ENCODE measurements around the gene STAT6.

Gene STAT6

GRCh38 chr12:57141249-57141648 lies 30.1 kb upstream of the STAT6 start:
- no peaks in the 10 kb centered on the region for H3K27me3 ChIP-seq (ENCODE audit: insufficient read depth, poor library complexity, severe bottlenecking)
- DNase-seq (ENCODE audit: low spot score) = no peak
- no peak overlapping the region for H3K27ac ChIP-seq (ENCODE audit: poor library complexity, severe bottlenecking)
- H3K4me1 ChIP-seq (ENCODE audit: insufficient read depth, poor library complexity, severe bottlenecking) = no peaks in the 10 kb centered on the region
- H3K4me3 ChIP-seq (ENCODE audit: severe bottlenecking) = no peak overlapping the region
- ATAC-seq (ENCODE audit: low read depth) = no peak
- peaks cover 30% of the 10 kb centered on the region for H3K36me3 ChIP-seq (ENCODE audit: low read depth)
- no peaks in the 10 kb centered on the region for H3K9me3 ChIP-seq (ENCODE audit: severe bottlenecking)
- TF ChIP-seq CTCF (IDR thresholded peaks at IDR 0.05; ENCODE audit: poor library complexity, severe bottlenecking) = no peak

DNA sequence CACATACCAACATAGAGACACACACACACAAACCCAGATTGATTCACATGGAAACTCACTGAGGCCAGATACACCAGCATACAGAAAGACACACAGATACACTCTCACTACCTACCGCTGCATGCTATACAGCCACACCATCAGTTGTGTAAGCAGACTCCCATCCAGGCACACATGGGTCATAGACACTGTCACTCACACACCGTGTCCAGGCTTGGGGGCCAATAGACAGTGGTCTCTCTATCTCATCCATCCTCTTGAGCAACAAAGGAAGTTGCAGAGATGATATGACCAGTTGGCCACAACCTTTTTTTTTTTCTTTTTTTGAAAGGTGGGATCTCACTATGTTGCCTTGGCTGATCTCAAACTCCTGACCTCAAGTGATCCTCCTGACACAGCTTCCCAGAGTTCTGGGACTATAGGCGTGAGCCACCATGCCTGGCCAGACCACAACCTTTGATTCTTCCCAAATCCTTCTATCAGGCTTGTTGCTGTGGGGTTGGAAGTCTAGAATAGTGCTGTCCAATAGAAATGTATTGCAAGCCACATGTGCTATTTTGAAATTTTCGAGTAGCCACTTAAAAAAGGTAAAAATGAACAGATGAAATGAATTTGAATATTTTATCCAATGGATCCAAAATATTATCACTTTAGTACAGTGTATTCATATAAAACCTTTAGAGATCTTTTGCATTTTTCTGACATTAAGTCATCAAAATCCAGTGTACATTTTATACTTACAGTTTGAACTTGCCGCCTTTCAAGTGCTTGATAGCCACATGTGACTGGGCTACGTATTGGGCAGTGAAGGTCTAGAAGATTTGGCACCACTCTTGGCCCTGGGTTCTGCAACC lies 28.9 kb upstream of the STAT6 start:
- H3K4me3 ChIP-seq (ENCODE audit: severe bottlenecking) = no peak overlapping the region
- no peaks in the 10 kb centered on the region for H3K4me1 ChIP-seq (ENCODE audit: insufficient read depth, poor library complexity, severe bottlenecking)
- ATAC-seq (ENCODE audit: low read depth) = no peak
- no peak for TF ChIP-seq CTCF (IDR thresholded peaks at IDR 0.05; ENCODE audit: poor library complexity, severe bottlenecking)
- peaks cover 28% of the 10 kb centered on the region for H3K36me3 ChIP-seq (ENCODE audit: low read depth)
- no peaks in the 10 kb centered on the region for H3K9me3 ChIP-seq (ENCODE audit: severe bottlenecking)
- H3K27ac ChIP-seq (ENCODE audit: poor library complexity, severe bottlenecking) = no peak overlapping the region
- DNase-seq (ENCODE audit: low spot score) = no peak
- no peaks in the 10 kb centered on the region for H3K27me3 ChIP-seq (ENCODE audit: insufficient read depth, poor library complexity, severe bottlenecking)

DNA sequence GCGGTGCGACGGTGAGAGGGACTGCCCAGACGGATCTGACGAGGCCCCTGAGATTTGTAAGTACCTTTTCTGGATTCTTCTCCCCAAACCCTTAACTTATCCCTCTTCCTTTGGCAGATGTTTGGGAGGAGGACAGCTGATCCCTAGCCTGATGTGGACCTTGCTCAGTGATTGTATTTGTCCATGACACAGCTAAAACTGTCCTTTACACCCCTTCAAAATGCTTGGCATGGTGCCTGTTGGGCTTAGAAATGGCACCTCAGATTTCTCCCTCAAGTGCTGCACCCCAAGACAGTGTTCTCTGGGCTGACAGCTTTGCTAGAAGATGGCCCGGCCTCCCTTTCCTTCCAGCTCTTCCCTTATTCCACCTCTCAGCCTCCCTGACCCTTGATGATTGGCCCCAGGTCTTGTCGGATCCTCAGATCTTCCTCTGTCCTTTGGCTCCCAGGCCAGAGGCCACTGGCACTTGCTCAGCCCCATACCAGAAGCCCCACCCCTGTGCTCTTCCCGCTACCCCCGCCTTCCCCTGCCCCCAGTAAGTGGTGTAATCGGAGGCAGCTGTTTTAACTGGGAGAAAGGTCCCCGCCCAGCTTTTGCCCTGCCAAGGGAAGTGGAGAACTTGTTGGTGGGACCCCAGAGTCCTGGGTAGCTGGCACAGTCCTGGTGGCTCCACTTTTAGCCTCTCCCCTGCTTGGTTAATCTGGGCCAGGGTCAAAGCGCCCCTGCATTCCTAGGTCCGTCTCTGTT lies 27.5 kb upstream of the STAT6 start:
- H3K4me3 ChIP-seq (ENCODE audit: severe bottlenecking) = no peak overlapping the region
- DNase-seq (ENCODE audit: low spot score) (no peak), ATAC-seq (ENCODE audit: low read depth) (no peak)
- no peak overlapping the region for H3K27ac ChIP-seq (ENCODE audit: poor library complexity, severe bottlenecking)
- peaks cover 16% of the 10 kb centered on the region; the same call in 1 of the 2 replicates for H3K36me3 ChIP-seq (ENCODE audit: low read depth)
- no peaks in the 10 kb centered on the region for H3K27me3 ChIP-seq (ENCODE audit: insufficient read depth, poor library complexity, severe bottlenecking)
- no peak for TF ChIP-seq CTCF (IDR thresholded peaks at IDR 0.05; ENCODE audit: poor library complexity, severe bottlenecking)
- H3K9me3 ChIP-seq (ENCODE audit: severe bottlenecking) = no peaks in the 10 kb centered on the region
- no peaks in the 10 kb centered on the region for H3K4me1 ChIP-seq (ENCODE audit: insufficient read depth, poor library complexity, severe bottlenecking)

GRCh38 chr12:57135527-57136326 lies 24.6 kb upstream of the STAT6 start:
- H3K9me3 ChIP-seq (ENCODE audit: severe bottlenecking) = no peaks in the 10 kb centered on the region
- ATAC-seq (ENCODE audit: low read depth) = no peak
- no peaks in the 10 kb centered on the region for H3K27me3 ChIP-seq (ENCODE audit: insufficient read depth, poor library complexity, severe bottlenecking)
- TF ChIP-seq CTCF (IDR thresholded peaks at IDR 0.05; ENCODE audit: poor library complexity, severe bottlenecking) = no peak
- H3K36me3 ChIP-seq (ENCODE audit: low read depth) = 0 out of 2 replicates have a peak, but pooled peaks cover 10% of the 10 kb centered on the region
- no peak overlapping the region for H3K27ac ChIP-seq (ENCODE audit: poor library complexity, severe bottlenecking)
- H3K4me3 ChIP-seq (ENCODE audit: severe bottlenecking) = no peak overlapping the region
- DNase-seq (ENCODE audit: low spot score) = no peak
- no peaks in the 10 kb centered on the region for H3K4me1 ChIP-seq (ENCODE audit: insufficient read depth, poor library complexity, severe bottlenecking)

Data from RWPE2 (cell line).